ENCODE results near the gene OR5H14.

The OR5H14 gene

DNA sequence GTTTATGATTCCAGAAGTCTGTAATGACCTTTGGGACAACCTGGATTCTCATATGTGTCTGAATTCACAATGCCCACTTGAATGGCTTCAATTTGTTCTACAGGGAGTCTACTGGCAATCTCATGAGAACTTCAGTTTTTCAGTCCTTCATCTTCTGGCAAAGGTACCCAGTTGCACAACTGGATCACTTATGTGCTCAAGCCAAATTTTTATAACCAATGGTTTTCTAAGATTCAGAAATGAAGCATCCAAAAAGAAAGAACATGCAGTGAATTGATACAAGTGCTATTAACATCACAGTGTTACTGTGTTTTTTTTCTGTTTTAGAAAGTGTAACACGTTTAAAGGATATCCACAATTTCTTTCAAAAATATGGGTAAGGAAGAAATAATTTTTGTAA is at the start of gene OR5H14:
Gene OR5H14 (plus strand): TSS at position 301 of the 400 bp plus-strand sequence. CDS start 1,907 bp downstream, outside the sequence.
- no peak for DNase-seq (ENCODE audit: low read depth)
- H3K4me3 ChIP-seq (ENCODE audit: low read length): no peak within 1 kb of the TSS
- TF ChIP-seq, protein P1, sequence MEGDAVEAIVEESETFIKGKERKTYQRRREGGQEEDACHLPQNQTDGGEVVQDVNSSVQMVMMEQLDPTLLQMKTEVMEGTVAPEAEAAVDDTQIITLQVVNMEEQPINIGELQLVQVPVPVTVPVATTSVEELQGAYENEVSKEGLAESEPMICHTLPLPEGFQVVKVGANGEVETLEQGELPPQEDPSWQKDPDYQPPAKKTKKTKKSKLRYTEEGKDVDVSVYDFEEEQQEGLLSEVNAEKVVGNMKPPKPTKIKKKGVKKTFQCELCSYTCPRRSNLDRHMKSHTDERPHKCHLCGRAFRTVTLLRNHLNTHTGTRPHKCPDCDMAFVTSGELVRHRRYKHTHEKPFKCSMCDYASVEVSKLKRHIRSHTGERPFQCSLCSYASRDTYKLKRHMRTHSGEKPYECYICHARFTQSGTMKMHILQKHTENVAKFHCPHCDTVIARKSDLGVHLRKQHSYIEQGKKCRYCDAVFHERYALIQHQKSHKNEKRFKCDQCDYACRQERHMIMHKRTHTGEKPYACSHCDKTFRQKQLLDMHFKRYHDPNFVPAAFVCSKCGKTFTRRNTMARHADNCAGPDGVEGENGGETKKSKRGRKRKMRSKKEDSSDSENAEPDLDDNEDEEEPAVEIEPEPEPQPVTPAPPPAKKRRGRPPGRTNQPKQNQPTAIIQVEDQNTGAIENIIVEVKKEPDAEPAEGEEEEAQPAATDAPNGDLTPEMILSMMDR (IDR thresholded peaks at IDR 0.05; ENCODE audit: insufficient read depth, low read depth, low read length, missing control alignments): no peak

DNA sequence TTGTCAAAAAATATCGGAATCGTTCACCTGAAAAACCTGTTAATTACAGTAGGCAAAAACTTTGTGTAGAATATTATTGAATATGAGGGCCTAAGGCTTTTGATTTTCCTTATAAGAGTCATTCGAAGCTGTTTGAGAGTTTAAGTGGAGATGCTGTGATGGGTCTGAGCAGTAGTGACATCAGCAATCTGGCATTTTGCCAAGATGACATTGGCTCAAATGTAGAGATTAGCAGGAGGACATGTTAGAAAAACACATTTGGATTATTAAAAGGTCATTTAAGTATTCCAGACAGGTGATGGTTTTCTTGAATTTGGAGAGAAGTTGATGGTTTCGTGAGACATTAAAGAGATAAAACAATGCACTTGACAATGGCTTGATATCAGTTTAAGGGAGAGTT is 47.4 kb upstream of the OR5H14 start:
- TF ChIP-seq, protein P1 (IDR thresholded peaks at IDR 0.05; ENCODE audit: insufficient read depth, low read depth, low read length, missing control alignments): no peak
- no peak overlapping the region for H3K4me3 ChIP-seq (ENCODE audit: low read length)
- no peak for DNase-seq (ENCODE audit: low read depth)

DNA sequence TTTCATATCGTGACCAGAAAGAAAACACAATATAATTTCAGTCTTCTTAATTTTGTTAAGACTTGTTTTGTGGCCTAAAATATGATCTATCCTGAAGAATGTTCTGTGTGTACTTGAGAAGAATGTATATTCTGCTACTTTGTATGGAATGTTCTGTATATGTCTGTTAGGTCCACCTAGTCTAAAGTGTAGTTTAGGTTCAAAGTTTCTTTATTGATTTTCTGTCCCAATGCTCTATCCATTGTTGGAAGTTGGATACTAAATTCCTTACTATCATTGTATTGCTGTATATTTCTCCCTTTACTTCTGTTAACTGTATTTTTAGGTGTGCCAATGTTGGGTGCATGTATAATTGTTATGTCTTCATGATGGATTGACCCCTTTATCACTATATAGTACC is 39.1 kb upstream of the OR5H14 start:
- no peak for DNase-seq (ENCODE audit: low read depth)
- TF ChIP-seq, protein P1 (IDR thresholded peaks at IDR 0.05; ENCODE audit: insufficient read depth, low read depth, low read length, missing control alignments): no peak
- no peak overlapping the region for H3K4me3 ChIP-seq (ENCODE audit: low read length)

DNA sequence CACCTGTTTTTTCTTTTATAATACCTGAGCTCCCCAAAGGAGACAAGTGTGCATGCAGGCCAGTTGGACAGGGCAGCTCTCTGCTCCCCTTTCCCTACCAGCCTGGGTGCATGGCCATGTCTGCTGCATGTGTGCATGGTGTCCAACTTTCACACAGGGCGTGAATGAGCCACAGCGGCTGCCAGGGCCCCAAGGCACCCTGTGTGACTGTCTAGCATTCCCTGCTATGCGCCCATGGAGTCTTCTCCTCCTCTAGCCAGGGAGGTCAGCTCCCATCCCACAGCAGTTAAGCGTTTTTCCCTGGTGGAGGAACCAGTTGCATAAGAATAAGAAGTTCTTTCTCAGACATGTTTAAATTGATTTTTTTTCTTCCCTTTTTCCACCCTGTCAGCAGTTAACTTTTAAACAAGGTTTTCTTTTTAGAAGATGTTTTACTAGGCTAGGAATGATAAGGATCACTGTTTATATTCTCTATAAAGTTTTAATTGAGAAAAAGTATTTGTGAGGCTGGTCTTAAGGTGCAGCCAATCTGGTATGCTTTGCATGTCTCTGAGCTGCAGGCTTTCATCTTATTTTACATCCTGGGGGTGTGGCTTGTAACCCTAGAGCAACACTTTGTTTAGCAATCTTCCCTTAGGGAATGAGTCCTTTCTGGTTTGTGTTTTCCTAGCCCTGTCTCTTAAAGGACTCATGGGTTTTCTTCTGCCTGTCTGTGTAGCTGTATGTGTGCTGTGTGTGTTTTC is 37.3 kb upstream of the OR5H14 start:
- no peak overlapping the region for H3K4me3 ChIP-seq (ENCODE audit: low read length)
- DNase-seq (ENCODE audit: low read depth): no peak
- TF ChIP-seq, protein P1 (IDR thresholded peaks at IDR 0.05; ENCODE audit: insufficient read depth, low read depth, low read length, missing control alignments): no peak

DNA sequence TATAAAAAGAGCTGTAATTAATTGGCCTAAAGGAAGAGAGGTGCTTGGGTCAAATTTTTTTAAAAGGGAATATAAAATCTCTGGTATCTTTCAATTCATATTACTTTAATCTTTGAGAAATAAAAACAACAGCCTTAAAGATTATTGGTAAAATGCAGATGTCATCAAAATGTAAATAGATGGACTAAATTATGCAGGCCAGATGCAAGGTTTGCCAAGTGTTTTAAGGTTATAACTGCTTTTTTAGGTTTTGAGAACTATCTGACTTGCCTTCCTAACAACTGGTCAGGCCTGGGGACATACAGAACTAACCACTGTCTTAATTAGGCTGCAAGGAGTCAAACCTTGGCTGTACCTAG is 36.8 kb upstream of the OR5H14 start:
- H3K4me3 ChIP-seq (ENCODE audit: low read length): no peak overlapping the region
- TF ChIP-seq, protein P1 (IDR thresholded peaks at IDR 0.05; ENCODE audit: insufficient read depth, low read depth, low read length, missing control alignments): no peak
- no peak for DNase-seq (ENCODE audit: low read depth)

DNA sequence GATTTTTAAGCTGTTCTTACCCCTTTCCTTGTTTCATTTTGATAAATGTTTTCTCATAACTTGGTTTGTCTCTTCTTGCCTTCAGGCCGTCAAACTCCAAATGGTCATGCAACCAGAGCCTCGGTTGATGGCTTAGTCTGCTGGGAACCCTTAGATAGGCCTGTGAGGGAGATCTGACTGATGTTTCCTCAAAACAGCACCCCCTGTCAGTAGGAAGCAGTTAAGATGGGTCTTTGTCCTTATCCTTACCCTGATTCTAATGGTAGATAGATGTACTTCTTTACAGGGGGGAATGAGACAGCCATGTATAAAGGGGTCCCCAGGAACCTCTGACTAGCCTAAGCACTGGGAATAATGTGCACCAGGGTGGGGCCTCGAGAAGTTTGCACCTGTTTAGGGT is 33.0 kb upstream of the OR5H14 start:
- TF ChIP-seq, protein P1 (IDR thresholded peaks at IDR 0.05; ENCODE audit: insufficient read depth, low read depth, low read length, missing control alignments): no peak
- no peak overlapping the region for H3K4me3 ChIP-seq (ENCODE audit: low read length)
- no peak for DNase-seq (ENCODE audit: low read depth)

DNA sequence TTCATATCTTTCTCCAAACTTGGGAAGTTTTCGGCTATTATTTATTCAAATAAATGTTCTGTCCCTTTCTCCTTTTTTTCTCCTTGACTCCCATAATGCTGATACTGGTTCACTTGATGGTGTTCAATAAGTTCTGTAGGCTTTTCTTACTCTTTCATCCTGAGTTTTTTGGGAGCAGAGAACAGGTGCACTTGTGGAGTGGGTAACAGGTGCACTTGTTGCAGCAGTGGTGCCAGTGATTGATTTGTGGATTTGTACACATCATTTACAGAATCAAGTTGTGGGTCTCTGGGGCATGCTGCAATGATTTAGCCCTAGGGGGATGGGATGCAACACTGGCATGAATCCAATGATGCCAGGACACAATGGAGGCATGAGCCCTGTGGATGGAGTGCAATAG is 31.6 kb upstream of the OR5H14 start:
- no peak overlapping the region for H3K4me3 ChIP-seq (ENCODE audit: low read length)
- no peak for DNase-seq (ENCODE audit: low read depth)
- TF ChIP-seq, protein P1 (IDR thresholded peaks at IDR 0.05; ENCODE audit: insufficient read depth, low read depth, low read length, missing control alignments): no peak

Measured in epithelial cell of esophagus (primary cell).